ENCODE data around the gene KLHL28.

The KLHL28 gene

GRCh38 chr14:44961554-44962333 is at the start of gene KLHL28, which contains the start of gene TOGARAM1:
TSS of gene KLHL28 (minus strand) at chr14:44961947. CDS start at chr14:44945928, 16,019 bp downstream.
TSS of gene TOGARAM1 (plus strand) at chr14:44962190. CDS start at chr14:44962422, 232 bp downstream.
- DNase-seq = peak; percentile 100

- DNase-seq = no peak
Observed at GRCh38 chr14:45003924-45004323, 42.2 kb upstream of the KLHL28 start.

GRCh38 chr14:44995770-44996294 is 34.1 kb upstream of the KLHL28 start:
- no peak for DNase-seq

- peak; percentile 35 for DNase-seq
Observed at GRCh38 chr14:44995196-44995595, 33.4 kb upstream of the KLHL28 start.

- no peak for DNase-seq
Observed at GRCh38 chr14:44990533-44990932, 28.8 kb upstream of the KLHL28 start.

- no peak for DNase-seq
Observed at GRCh38 chr14:44989497-44990440, 28.0 kb upstream of the KLHL28 start.

GRCh38 chr14:44988694-44989093 is 26.9 kb upstream of the KLHL28 start:
- DNase-seq = peak; percentile 89

- DNase-seq = no peak
Observed at GRCh38 chr14:44982594-44982993, 20.8 kb upstream of the KLHL28 start.

- DNase-seq = no peak
Observed at GRCh38 chr14:44981198-44981597, 19.5 kb upstream of the KLHL28 start.

GRCh38 chr14:44979740-44980356 is 18.1 kb upstream of the KLHL28 start:
- no peak for DNase-seq

GRCh38 chr14:44979273-44979672 is 17.5 kb upstream of the KLHL28 start:
- DNase-seq = no peak

- no peak for DNase-seq
Observed at GRCh38 chr14:44971459-44971858, 9.7 kb upstream of the KLHL28 start.

- DNase-seq = no peak
Observed at GRCh38 chr14:44970907-44971306, 9.2 kb upstream of the KLHL28 start.

- no peak for DNase-seq
Observed at GRCh38 chr14:44968714-44969113, 7.0 kb upstream of the KLHL28 start.

- DNase-seq = no peak
Observed at GRCh38 chr14:44966601-44967336, 5.0 kb upstream of the KLHL28 start.

- peak; percentile 32 for DNase-seq
Observed at GRCh38 chr14:44963775-44964380, 2.1 kb upstream of the KLHL28 start.

GRCh38 chr14:44963044-44963528 is 1.3 kb upstream of the KLHL28 start:
- DNase-seq = no peak

- DNase-seq = no peak
Observed at GRCh38 chr14:44962334-44963043, 742 bp upstream of the KLHL28 start.

- DNase-seq = peak; percentile 90
Observed at GRCh38 chr14:44961151-44961553, 595 bp downstream of the KLHL28 start.

- DNase-seq = no peak
Observed at GRCh38 chr14:44960646-44961045, 1.1 kb downstream of the KLHL28 start.

GRCh38 chr14:44960146-44960545 is 1.6 kb downstream of the KLHL28 start:
- DNase-seq = peak; percentile 35
